Measurements from ENCODE around the gene SLC16A1.
"Not testable (repeated sequence)": the region's sequence is repeated elsewhere in the genome, so short reads cannot be mapped to it uniquely, and the experiment has no call there.

Gene SLC16A1

GRCh38 chr1:112923959-112924349 is 32.0 kb downstream of the SLC16A1 start:
- DNase-seq (ENCODE audit: low read depth) = no peak

- DNase-seq (ENCODE audit: low read depth) = no peak
Measured at GRCh38 chr1:112923234-112923958, 32.6 kb downstream of the SLC16A1 start.

- no peak for DNase-seq (ENCODE audit: low read depth)
Measured at GRCh38 chr1:112911506-112912220, 44.3 kb downstream of the SLC16A1 start.

- no peak for DNase-seq (ENCODE audit: low read depth)
Measured at GRCh38 chr1:112909847-112910246, 46.1 kb downstream of the SLC16A1 start.

GRCh38 chr1:112906150-112906698 is 49.8 kb downstream of the SLC16A1 start:
- no peak for DNase-seq (ENCODE audit: low read depth)

GRCh38 chr1:112905395-112906149 is 50.4 kb downstream of the SLC16A1 start:
- DNase-seq (ENCODE audit: low read depth) = no peak

GRCh38 chr1:112904831-112905261 is 51.1 kb downstream of the SLC16A1 start:
- no peak for DNase-seq (ENCODE audit: low read depth)

GRCh38 chr1:112904071-112904830 is 51.7 kb downstream of the SLC16A1 start:
- peak; percentile 11 for DNase-seq (ENCODE audit: low read depth)

GRCh38 chr1:112902221-112902620 is 53.8 kb downstream of the SLC16A1 start:
- DNase-seq (ENCODE audit: low read depth) = no peak

GRCh38 chr1:112901387-112901786 is 54.6 kb downstream of the SLC16A1 start:
- no peak for DNase-seq (ENCODE audit: low read depth)

- DNase-seq (ENCODE audit: low read depth) = no peak
Measured at GRCh38 chr1:112896783-112897182, 59.2 kb downstream of the SLC16A1 start.

- DNase-seq (ENCODE audit: low read depth) = no peak
Measured at GRCh38 chr1:112894561-112895011, 61.4 kb downstream of the SLC16A1 start.

GRCh38 chr1:112894010-112894292 is 62.0 kb downstream of the SLC16A1 start:
- DNase-seq (ENCODE audit: low read depth) = no peak

GRCh38 chr1:112893288-112894009 is 62.5 kb downstream of the SLC16A1 start:
- no peak for DNase-seq (ENCODE audit: low read depth)

GRCh38 chr1:112889906-112890305 is 66.1 kb downstream of the SLC16A1 start:
- not testable (repeated sequence) for DNase-seq (ENCODE audit: low read depth)

- DNase-seq (ENCODE audit: low read depth) = no peak
Measured at GRCh38 chr1:112889052-112889768, 66.8 kb downstream of the SLC16A1 start.

GRCh38 chr1:112888630-112889029 is 67.4 kb downstream of the SLC16A1 start:
- DNase-seq (ENCODE audit: low read depth) = no peak

- DNase-seq (ENCODE audit: low read depth) = no peak
Measured at GRCh38 chr1:112887599-112888283, 68.3 kb downstream of the SLC16A1 start.

GRCh38 chr1:112884996-112885395 is 71.0 kb downstream of the SLC16A1 start:
- not testable (repeated sequence) for DNase-seq (ENCODE audit: low read depth)

GRCh38 chr1:112882271-112882744 is 73.7 kb downstream of the SLC16A1 start:
- DNase-seq (ENCODE audit: low read depth) = no peak

Data from stimulated activated CD8-positive, alpha-beta memory T cell treated with anti-CD3 and anti-CD28 coated beads, Interleukin-4, amount 100 ng/mL, for 24 hours (primary cell).